ENCODE data around the gene CRYBB1. TPM values are rescaled to one million over a fixed set of nuclear protein-coding genes. Genes with fewer than 3 reads are reported as not detected.

Gene CRYBB1
- total and polyA plus RNA-seq, 4 donors, result 0.17 to 2.3 (median 0.32) TPM; not detected in 1

- no peak for DNase-seq (ENCODE audit: low spot score)
- H3K4me1 ChIP-seq (ENCODE audit: control insufficient read depth in 4 of 4, insufficient read depth in 4 of 4, low read length in 3 of 4), result peaks cover 4 to 59% (median 45%) of the 10 kb centered on the region in 4 donors
- TF ChIP-seq FOXA2 (IDR thresholded peaks at IDR 0.05) (no peak), ZBTB33 (IDR thresholded peaks at IDR 0.05) (no peak), REST (IDR thresholded peaks at IDR 0.05) (no peak), TAF1 (conservative IDR thresholded peaks at IDR 0.05) (no peak), RAD21 (IDR thresholded peaks at IDR 0.05) (no peak), MAX (IDR thresholded peaks at IDR 0.05) (no peak), SP1 (IDR thresholded peaks at IDR 0.05) (no peak), JUND (IDR thresholded peaks at IDR 0.05) (no peak), NR2F2 (IDR thresholded peaks at IDR 0.05) (no peak), CTCF (IDR thresholded peaks at IDR 0.05; ENCODE audit: low read depth, low read length, missing input control) (no peak), RXRA (IDR thresholded peaks at IDR 0.05) (no peak), GABPA (IDR thresholded peaks at IDR 0.05 in 1 of 2, conservative IDR thresholded peaks at IDR 0.05 in 1 of 2) (no peak), YY1 (IDR thresholded peaks at IDR 0.05) (no peak), HNF4G (IDR thresholded peaks at IDR 0.05) (no peak)
- no peaks in the 10 kb centered on the region for H3K9me3 ChIP-seq (ENCODE audit: control insufficient read depth in 4 of 4, low read length in 3 of 4)
- H3K27ac ChIP-seq (ENCODE audit: low read depth in 1 of 2, low read length in 2 of 2), result no peak overlapping the region
- no peak overlapping the region for H3K4me3 ChIP-seq (ENCODE audit: low read depth in 1 of 3, low read length in 3 of 3)
- 96% methylated on average over 3 of the region's 3 CpGs for WGBS
- H3K36me3 ChIP-seq (ENCODE audit: control insufficient read depth in 4 of 4, insufficient read depth in 3 of 4, low read depth in 1 of 4, low read length in 3 of 4), result peaks cover 1 to 7% (median 4%) of the 10 kb centered on the region in 4 donors
- no peak overlapping the region for H3K9ac ChIP-seq (ENCODE audit: low read depth in 1 of 2, low read length in 2 of 2)
- no peaks in the 10 kb centered on the region for H3K27me3 ChIP-seq (ENCODE audit: control insufficient read depth in 4 of 4, insufficient read depth in 4 of 4, low read length in 3 of 4)
These were observed 53.2 kb downstream of the CRYBB1 start for GRCh38 chr22:26564672-26565071.

- Histone ChIP-seq H3K36me3 (ENCODE audit: control insufficient read depth in 4 of 4, insufficient read depth in 3 of 4, low read depth in 1 of 4, low read length in 3 of 4) (peaks cover 1 to 7% (median 4%) of the 10 kb centered on the region in 4 donors), H3K4me3 (ENCODE audit: low read depth in 1 of 3, low read length in 3 of 3) (no peak overlapping the region), H3K27me3 (ENCODE audit: control insufficient read depth in 4 of 4, insufficient read depth in 4 of 4, low read length in 3 of 4) (no peaks in the 10 kb centered on the region), H3K9ac (ENCODE audit: low read depth in 1 of 2, low read length in 2 of 2) (no peak overlapping the region), H3K27ac (ENCODE audit: low read depth in 1 of 2, low read length in 2 of 2) (no peak overlapping the region), H3K9me3 (ENCODE audit: control insufficient read depth in 4 of 4, low read length in 3 of 4) (no peaks in the 10 kb centered on the region), H3K4me1 (ENCODE audit: control insufficient read depth in 4 of 4, insufficient read depth in 4 of 4, low read length in 3 of 4) (peaks cover 5 to 64% (median 50%) of the 10 kb centered on the region in 4 donors)
- no peak for DNase-seq (ENCODE audit: low spot score)
- WGBS, result 93% methylated on average over 8 of the region's 8 CpGs
- TF ChIP-seq YY1 (IDR thresholded peaks at IDR 0.05) (no peak), RAD21 (IDR thresholded peaks at IDR 0.05) (no peak), SP1 (IDR thresholded peaks at IDR 0.05) (no peak), ATF3 (IDR thresholded peaks at IDR 0.05) (no peak), RXRA (IDR thresholded peaks at IDR 0.05) (no peak), NR2F2 (IDR thresholded peaks at IDR 0.05) (no peak), MAX (IDR thresholded peaks at IDR 0.05) (no peak), TAF1 (conservative IDR thresholded peaks at IDR 0.05) (no peak), FOXA1 (IDR thresholded peaks at IDR 0.05) (no peak), ZBTB33 (IDR thresholded peaks at IDR 0.05) (no peak), CTCF (IDR thresholded peaks at IDR 0.05; ENCODE audit: low read depth, low read length, missing input control) (no peak), HNF4G (IDR thresholded peaks at IDR 0.05) (no peak)
These were observed 53.6 kb downstream of the CRYBB1 start for GRCh38 chr22:26564181-26564580.

All from liver (tissue), 9 donors.